ENCODE measurements around the gene TWIST2. TPM values are rescaled to one million over a fixed set of nuclear protein-coding genes. Genes with fewer than 3 reads are reported as not detected.

Gene TWIST2
- total RNA-seq, 6 donors from 2014 or later, result 10.5 to 29.3 (median 23.4) TPM

GRCh38 chr2:238907717-238908173, 59.9 kb downstream of the TWIST2 start:
- Histone ChIP-seq H3K9me3 (no peaks in the 10 kb centered on the region), H3K36me3 (no peaks in the 10 kb centered on the region), H3K27ac (no peak overlapping the region), H3K4me3 (no peak overlapping the region), H3K27me3 (no peaks in the 10 kb centered on the region), H3K4me1 (peaks cover 0 to 5% (median 1%) of the 10 kb centered on the region in 4 donors)
- ATAC-seq (ENCODE audit: low FRiP score in 2 of 2), result no peak
- DNase-seq, result no peak
- 87 to 94% methylated on average over 5 of the region's 5 CpGs for WGBS, 2 donors
- no peak for TF ChIP-seq EP300 (IDR thresholded peaks at IDR 0.05)
- TF ChIP-seq POLR2A (IDR thresholded peaks at IDR 0.05), result no peak
- TF ChIP-seq, protein P1, sequence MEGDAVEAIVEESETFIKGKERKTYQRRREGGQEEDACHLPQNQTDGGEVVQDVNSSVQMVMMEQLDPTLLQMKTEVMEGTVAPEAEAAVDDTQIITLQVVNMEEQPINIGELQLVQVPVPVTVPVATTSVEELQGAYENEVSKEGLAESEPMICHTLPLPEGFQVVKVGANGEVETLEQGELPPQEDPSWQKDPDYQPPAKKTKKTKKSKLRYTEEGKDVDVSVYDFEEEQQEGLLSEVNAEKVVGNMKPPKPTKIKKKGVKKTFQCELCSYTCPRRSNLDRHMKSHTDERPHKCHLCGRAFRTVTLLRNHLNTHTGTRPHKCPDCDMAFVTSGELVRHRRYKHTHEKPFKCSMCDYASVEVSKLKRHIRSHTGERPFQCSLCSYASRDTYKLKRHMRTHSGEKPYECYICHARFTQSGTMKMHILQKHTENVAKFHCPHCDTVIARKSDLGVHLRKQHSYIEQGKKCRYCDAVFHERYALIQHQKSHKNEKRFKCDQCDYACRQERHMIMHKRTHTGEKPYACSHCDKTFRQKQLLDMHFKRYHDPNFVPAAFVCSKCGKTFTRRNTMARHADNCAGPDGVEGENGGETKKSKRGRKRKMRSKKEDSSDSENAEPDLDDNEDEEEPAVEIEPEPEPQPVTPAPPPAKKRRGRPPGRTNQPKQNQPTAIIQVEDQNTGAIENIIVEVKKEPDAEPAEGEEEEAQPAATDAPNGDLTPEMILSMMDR (IDR thresholded peaks at IDR 0.05), result no peak
- TF ChIP-seq POLR2AphosphoS5 (IDR thresholded peaks at IDR 0.05), result no peak

GRCh38 chr2:238908960-238909951, 61.4 kb downstream of the TWIST2 start:
- Histone ChIP-seq H3K36me3 (no peaks in the 10 kb centered on the region), H3K4me3 (no peak overlapping the region), H3K27me3 (no peaks in the 10 kb centered on the region), H3K4me1 (peaks cover 0 to 5% (median 1%) of the 10 kb centered on the region in 4 donors), H3K9me3 (no peaks in the 10 kb centered on the region), H3K27ac (peak overlapping the region in 1 of 4 donors; percentile 23)
- DNase-seq, result peak; percentile 19 to 77
- TF ChIP-seq POLR2A (IDR thresholded peaks at IDR 0.05) (no peak), POLR2AphosphoS5 (IDR thresholded peaks at IDR 0.05) (no peak), EP300 (IDR thresholded peaks at IDR 0.05) (no peak)
- TF ChIP-seq, protein P1 (IDR thresholded peaks at IDR 0.05), result no peak
- ATAC-seq (ENCODE audit: low FRiP score in 2 of 2), result peak; percentile 65 to 84
- WGBS, 2 donors, result 62 to 66% methylated on average over 34 to 43 of the region's 43 CpGs

GRCh38 chr2:238910751-238911351, 63.0 kb downstream of the TWIST2 start:
- H3K4me3 ChIP-seq, result no peak overlapping the region
- H3K27ac ChIP-seq, result no peak overlapping the region
- DNase-seq (peak in 1 of 2 donors; percentile 21), ATAC-seq (ENCODE audit: low FRiP score in 2 of 2) (no peak)
- no peak for TF ChIP-seq POLR2A (IDR thresholded peaks at IDR 0.05)
- TF ChIP-seq, protein P1 (IDR thresholded peaks at IDR 0.05), result no peak
- no peak for TF ChIP-seq EP300 (IDR thresholded peaks at IDR 0.05)
- no peak for TF ChIP-seq POLR2AphosphoS5 (IDR thresholded peaks at IDR 0.05)
- no peaks in the 10 kb centered on the region for H3K9me3 ChIP-seq
- H3K36me3 ChIP-seq, result no peaks in the 10 kb centered on the region
- no peaks in the 10 kb centered on the region for H3K27me3 ChIP-seq
- WGBS, 2 donors, result 84 to 86% methylated on average over 8 to 10 of the region's 10 CpGs
- H3K4me1 ChIP-seq, result peaks cover 0 to 5% (median 1%) of the 10 kb centered on the region in 4 donors

DNA sequence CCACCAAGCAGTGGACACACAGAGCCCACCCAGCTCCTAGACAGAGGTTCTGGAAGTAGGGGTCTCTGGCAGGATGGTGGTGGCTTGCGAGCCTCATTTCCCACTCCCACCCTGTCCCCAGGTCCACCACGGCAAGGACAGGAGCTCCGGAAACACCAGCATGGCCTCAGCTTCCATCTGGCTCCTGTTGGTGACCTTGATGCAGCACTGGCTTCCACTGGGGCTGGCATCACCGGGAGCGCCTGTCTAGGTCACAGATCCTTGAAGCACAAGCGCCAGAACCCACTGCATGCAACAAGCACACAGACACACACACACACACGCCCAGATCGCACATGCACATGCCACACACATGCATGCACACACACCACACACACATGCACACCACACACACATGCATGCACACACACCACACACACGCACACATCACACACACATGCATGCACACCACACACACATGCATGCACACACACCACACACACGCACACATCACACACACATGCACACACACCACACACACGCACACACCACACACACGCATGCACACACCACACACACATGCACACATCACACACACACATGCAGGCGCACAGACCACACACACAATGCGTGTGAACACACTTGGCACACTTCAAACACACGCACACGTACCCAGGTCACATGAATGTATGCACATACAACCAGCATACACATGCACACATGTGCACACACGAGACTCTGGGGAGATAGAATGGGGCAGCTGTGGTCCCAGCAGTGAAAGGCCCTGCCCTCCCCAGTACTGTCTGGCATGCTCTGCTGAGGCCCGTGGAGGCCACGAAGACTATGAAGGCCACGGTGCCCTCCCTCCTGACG, 63.7 kb downstream of the TWIST2 start:
- no peaks in the 10 kb centered on the region for H3K36me3 ChIP-seq
- TF ChIP-seq, protein P1 (IDR thresholded peaks at IDR 0.05), result no peak
- TF ChIP-seq EP300 (IDR thresholded peaks at IDR 0.05) (no peak), POLR2A (IDR thresholded peaks at IDR 0.05) (no peak), POLR2AphosphoS5 (IDR thresholded peaks at IDR 0.05) (no peak)

More for the DNA sequence above, 63.7 kb downstream of the TWIST2 start:
- no peak overlapping the region for H3K27ac ChIP-seq
- no peak overlapping the region for H3K4me3 ChIP-seq
- DNase-seq (peak in 1 of 2 donors; percentile 9), ATAC-seq (ENCODE audit: low FRiP score in 2 of 2) (no peak)
- peaks cover 0 to 5% (median 1%) of the 10 kb centered on the region in 4 donors for H3K4me1 ChIP-seq
- no peaks in the 10 kb centered on the region for H3K27me3 ChIP-seq
- H3K9me3 ChIP-seq, result no peaks in the 10 kb centered on the region
- 84 to 91% methylated on average over 14 to 20 of the region's 21 CpGs for WGBS, 2 donors
